Measurements from ENCODE around the gene KAZN.

- TF ChIP-seq CTCF (IDR thresholded peaks at IDR 0.05; ENCODE audit: low read length) (no peak), EZH2 (IDR thresholded peaks at IDR 0.05; ENCODE audit: borderline replicate concordance, low read length) (no peak)
Measured at GRCh38 chr1:14615549-14616218, 17.2 kb downstream of the KAZN start.
